CD4-positive, alpha-beta T cell treated with Interleukin-10 for 1 hour (primary cell): ENCODE results near the gene TXNDC5.
"Not testable (repeated sequence)": the region's sequence is repeated elsewhere in the genome, so short reads cannot be mapped to it uniquely, and the experiment has no call there.

ENCODE experiments used
- DNase-seq: peaks from one replicate; pipeline ENCODE4 v3.0.0-alpha.2; 2020

The TXNDC5 gene

DNA sequence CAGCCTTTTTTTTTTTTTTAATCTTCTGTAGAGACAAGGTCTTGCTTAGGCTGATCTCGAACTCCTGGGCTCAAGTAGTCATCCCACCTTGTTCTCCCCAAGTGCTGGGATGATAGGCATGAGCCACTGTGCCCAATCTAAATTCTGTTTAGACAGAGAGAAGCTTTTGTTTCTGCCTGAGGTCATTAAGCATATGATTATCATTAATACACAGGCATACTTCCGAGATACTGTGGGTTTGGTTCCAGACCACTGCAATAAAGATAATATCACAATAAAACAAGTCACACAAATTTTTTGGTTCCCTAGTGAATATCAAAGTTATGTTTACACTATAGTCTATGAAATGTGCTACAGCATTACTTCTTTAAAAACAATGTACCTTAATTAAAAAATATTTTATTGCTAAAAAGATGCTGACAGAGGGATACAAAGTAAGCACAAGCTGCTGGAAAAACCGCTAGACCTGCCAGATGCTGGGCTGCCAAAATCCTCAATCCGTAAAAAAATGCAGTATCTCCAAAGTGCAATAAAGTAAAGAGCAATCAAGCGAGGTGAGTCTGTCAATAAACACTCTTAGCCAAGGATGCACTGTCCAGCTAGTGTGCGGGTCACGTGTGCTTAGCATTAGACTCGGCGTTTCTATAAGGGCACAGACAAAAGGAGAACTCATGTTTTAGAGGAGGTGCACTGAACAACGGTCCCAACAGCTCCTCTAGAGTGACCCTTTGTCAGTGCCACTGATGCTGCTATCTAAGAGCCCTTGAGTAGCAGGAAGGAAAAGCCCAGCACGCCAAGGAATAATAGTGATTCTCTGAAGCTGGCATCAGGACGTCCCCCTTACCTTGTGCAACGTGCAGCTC lies 16.1 kb downstream of the TXNDC5 start:
- no peak for DNase-seq

DNA sequence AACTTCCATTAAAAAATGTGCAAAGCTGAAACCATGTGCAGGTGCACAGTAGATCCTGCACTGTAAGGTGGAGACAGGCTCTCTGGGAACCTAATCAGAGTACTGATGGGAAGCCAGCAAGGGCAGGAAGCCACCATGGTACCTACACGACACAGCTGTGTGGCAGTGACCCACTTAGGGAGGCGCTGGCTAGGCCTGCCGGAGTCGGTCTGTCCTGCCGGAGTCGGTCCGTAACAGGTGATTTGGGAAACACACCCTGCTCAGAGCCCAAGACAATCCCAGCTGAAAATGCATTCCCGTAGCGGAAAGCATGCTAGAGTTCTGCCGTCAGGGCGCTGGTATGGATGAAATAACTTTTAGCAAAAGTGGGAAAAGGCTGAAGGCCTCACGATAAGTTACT lies 17.2 kb downstream of the TXNDC5 start:
- DNase-seq = no peak

DNA sequence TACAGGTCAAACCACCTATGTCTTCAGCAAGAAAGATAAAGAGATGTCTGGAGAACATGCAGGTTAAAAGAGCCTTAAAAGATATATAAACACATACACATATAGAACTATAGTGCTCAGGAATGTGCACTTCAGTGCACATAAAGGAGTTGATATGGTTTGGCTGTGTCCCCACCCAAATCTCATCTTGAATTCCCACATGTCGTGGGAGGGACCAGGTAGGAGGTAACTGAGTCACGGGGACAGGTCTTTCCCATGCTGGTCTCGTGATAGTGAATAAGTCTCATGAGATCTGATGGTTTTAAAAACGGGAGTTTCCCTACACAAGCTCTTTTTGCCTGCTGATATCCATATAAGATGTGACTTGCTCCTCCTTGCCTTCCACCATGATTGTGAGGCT lies 18.2 kb downstream of the TXNDC5 start:
- not testable (repeated sequence) for DNase-seq

DNA sequence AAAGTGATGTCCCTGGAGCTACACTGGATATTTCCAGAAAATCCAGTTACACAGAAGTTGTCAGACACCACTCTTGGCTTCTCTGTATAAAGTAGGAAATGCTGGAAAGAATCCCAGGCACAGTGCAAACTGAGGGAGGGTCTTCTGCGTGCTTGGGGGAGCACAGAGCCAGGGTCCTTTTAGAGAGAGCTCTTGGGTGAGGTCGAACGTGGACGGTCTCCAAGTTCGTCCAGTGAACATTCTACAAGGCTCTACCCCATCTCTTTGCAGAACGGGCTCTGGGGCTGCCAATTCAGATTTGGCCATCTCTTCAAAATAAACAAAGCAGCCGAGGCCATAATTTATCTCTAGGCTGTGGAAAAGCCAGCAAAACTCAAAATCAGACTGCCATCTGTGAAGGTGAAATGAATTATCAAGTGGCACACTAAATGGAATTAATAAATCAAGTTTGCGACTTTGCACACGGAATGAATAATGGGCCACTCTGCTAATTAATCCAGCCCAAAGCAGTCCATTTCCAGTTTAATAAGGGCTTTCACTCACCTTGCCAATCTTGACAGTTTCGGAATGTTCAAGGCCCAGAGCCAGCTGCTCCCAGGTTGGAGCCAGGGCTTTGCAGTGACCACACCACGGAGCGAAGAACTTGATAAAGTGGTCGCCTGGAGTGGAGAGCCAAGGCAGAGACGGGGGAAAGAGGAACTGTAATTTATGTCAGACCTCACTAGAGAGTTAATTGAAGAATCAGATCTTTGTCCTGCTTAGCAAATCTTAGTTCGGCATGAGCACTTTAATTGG lies 19.3 kb downstream of the TXNDC5 start:
- DNase-seq = no peak

DNA sequence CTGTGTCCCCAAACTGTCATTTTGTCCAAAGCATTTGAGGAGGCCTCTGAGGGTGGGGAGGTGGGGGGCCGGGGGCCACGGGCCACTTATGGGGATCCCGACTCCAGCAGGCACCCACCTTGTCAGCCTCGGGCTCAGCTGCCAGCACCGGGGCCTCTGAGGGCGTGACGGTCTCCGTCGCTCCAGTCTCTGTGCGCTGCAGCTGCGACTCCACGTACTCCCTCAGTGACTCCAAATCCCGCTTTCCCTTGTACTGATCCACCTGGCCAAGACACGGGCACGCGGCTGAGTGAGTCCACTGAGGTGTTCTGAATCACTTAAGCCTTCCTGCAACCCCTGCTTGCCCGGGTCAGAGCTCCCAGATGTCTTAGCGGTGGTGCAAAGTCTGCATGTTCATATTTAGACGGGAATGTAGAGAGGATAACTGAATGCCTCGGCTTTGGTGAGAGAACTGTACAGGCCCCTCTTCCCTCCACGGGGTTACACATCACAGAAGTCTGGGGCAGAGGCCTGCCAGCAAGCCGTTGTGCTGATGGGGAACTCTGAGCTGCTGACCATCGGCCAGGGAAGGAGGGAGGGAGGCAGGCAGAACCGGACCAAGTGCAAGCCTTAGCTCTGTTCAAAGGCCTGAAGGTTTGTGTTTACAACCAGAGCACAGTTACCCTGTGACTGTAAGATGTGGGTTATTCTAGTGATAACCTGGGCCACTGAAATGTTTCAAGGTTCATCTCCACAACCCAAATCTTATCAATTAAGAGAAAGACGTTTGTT lies 21.8 kb downstream of the TXNDC5 start:
- DNase-seq = no peak

DNA sequence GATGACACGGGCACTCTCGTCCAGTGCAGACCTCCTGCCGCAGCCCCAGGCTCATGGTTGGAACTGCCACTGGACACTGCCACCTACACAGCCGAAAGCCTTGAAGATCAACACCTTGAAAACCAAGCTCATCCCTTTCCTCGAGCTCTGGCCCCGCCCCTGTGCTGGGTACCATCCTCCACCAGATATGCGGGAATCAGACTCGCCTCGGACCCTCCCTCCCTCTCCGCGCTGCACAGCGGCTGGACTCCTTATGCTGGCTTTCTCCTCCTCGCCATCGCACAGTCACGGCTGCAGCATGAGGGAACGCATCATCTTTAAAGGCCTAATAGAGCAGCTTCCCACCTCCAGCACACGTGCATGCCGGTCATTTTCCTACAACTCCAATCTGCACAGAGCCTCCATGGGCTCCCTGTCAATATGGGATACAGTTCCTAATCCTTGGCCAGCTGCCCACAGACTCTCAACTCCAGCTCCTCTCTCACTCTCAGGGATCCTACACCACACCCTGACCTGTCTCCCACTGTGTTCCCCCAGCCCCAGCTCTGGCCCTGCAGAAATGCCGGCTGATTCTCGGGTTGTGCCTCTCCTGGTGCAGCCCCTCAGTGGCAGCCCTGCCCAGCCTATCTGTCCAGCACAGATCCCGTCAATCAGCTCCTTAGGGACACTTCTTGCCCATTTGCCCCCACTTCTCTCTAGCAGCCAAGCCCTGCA lies 23.2 kb downstream of the TXNDC5 start:
- no peak for DNase-seq

DNA sequence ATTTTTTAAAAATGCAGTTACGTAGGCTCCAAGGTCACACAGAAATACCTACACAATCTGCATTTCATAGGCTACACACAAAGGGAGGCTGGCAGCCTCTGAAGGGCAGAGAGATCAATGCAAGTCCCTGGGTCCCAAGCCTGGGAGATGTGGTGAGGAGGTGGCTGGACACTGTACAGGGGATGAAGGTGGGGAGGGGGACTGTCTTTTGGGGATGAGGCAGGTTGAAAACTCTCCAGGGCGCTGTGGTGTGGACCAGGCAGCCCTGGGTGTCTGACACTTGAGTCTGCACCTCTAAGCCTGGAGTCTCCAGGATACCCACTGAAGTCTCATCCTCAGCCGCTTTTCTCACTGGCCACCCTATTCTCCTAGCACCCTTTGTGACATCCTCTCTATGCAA lies 24.5 kb downstream of the TXNDC5 start:
- DNase-seq = no peak

DNA sequence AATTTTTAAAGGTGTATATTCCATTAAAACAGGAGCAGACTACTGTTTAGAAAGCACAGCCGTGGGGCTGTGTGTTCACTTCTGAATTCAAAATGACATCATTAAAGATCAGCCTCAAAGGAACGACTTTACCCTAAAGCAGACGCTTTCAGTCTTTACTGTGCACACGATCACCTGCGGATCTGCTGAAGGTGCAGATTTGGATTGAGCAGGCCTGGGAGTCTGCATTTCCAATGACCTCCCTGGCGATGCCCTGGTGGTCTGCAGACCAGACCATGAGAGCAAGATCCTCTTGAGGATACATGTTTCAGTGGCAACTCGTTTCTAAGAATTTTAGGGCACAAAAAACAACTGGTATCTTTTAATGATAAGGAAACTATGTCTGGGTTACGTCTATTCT lies 27.2 kb downstream of the TXNDC5 start:
- DNase-seq = no peak

DNA sequence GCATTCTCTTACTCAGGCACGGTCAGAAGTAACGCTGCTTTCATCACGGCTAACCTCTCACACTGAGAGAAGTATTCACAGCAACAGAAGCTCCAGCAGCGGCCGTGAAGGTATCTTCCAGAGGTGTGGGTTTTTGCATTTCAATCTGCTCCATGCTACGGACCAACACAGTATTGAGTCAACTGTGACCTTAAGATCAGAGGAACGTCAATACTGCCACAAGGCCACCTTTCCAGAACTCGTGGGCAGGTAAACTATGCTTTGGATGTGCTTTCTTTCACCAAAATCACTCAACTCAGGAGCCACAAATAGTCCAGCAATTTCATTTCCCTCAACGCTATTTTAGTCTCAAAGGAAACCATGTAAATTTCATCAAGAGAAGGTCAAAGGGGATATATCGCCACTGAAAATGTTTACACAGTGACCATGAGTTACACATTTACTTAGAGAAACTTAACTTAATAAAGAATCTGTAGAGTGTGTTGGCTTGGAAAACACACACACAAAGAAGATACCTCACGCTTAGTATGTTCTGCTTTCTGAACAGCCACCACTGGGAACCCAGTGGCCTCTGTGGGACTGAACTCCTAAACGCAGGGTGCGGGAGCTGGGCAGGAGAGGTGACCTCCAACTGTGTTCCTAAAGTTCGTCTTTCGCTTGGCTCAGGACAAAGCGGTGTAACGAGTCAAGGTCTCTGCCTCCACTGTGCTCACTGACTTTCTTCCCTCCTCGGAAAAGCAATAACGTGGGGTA lies 27.9 kb downstream of the TXNDC5 start:
- DNase-seq = no peak

DNA sequence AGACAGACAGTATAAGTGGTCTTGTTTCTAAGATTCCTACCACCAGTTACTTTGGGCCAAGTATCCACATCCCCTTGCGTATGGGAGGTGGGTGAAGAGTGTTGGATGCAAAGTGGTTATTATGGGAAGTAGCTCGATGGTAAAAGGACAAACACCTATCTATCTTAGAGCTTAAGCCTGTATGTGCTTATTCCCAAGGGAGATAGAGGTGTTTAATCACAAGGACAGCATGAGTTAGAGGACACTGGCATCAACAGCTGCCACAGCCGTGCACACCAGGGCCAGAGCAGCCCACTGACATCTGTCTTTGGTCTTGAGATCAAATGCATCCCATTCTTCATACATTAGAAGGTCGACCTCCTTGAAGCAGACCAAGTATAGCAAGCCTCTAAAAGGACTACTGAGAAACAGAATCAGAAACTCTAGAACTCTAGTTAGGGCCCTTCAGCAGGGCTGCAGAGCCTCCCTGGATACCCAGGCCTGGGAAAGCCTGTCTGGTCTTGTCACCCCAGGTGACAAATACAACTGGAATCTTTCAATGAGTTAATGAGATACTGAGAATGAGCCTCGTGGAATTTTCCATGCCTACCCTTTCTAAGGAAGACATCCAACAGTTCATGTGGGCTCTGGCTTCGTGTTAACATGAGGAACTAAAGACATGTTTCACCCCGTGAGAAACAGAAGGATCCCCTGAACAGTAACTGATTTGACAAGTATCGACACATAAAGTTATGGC lies 28.7 kb downstream of the TXNDC5 start:
- DNase-seq = no peak

DNA sequence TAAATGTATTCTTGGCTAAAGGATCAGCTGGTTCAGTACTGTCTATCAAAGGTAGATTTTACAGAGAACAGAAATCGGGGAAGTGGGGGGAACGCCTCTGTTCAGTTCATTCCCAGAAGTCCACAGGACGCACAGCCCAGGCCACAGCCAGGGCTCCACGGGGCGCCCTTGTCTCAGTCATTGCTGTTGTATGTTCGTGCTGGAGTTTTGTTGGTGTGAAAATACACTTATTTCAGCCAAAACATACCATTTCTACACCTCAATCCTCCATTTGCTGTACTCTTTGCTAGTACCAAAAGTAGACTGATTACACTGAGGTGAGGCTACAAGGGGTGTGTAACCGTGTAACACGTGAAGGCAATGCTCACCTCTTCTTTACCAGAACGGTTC lies 29.9 kb downstream of the TXNDC5 start:
- no peak for DNase-seq

DNA sequence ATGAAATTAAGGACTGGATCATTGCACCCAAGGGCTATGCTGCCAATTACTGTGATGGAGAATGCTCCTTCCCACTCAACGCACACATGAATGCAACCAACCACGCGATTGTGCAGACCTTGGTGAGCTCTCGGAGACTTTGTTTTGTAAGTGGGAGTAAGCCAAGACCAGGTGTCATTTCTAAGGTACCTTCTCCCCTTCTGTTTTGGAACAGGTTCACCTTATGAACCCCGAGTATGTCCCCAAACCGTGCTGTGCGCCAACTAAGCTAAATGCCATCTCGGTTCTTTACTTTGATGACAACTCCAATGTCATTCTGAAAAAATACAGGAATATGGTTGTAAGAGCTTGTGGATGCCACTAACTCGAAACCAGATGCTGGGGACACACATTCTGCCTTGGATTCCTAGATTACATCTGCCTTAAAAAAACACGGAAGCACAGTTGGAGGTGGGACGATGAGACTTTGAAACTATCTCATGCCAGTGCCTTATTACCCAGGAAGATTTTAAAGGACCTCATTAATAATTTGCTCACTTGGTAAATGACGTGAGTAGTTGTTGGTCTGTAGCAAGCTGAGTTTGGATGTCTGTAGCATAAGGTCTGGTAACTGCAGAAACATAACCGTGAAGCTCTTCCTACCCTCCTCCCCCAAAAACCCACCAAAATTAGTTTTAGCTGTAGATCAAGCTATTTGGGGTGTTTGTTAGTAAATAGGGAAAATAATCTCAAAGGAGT lies 30.4 kb downstream of the TXNDC5 start:
- no peak for DNase-seq

DNA sequence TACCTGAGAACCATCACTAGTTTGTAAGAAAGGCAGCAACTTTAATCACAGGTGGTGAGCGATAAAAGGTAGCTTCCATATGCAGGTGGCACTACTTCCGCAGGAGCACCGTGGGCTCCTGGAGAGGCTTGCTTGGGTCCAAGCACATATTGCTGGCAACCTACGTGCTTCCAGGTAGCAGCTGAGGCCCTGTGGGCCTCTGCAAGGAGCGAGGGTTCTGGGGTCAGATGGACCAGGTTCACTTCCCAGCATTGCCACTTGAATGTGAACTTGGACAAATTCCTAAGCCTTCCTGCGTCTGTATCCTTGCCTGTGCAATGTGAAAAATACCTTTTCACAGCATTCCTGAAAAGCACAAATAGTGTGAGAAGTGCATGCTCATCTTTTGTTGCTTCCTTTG lies 31.0 kb downstream of the TXNDC5 start:
- DNase-seq = no peak

DNA sequence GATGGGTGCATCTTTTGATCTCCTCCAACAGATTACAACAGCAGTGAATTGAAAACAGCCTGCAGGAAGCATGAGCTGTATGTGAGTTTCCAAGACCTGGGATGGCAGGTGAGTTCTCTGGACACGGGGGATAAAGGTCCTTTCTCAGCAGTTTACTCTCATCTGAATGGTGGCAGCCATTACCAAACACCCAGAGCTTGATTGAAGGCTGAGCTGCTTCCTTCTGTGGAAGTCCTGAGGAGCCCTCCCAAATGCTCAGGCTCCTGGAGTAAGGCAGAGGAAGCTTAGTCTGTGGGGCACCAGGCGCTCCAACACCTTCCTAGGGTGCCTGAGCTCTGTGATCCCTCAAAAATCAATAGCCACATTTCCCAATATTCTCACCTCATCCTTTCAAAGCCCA lies 31.5 kb downstream of the TXNDC5 start:
- no peak for DNase-seq

DNA sequence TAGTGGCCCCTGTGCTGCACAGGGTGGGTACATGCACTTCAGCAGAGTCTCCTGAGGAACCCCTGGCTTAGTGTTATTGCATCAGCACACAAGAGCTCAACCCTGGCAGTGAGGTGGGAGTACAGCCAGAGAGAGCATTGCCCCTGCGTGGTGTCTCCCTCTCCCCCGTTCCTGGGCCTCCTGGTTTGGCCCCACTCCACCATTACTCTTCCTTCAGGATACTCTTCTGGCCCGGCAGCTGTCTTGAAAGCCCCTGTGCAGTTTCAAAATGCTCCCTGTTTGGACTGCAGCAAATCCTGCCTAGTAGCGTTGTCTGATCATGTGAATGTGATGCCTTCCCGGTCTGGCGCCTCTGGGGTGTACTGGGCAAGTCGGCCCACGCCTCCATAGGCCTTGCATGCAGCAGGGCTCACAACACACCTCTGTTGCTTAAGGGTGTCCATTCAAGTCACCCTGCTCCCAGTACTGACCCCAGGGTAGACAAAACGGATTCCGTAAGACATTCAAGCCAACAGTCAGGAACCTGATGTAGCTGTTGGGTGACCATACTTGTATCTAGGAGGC lies 32.1 kb downstream of the TXNDC5 start:
- no peak for DNase-seq

DNA sequence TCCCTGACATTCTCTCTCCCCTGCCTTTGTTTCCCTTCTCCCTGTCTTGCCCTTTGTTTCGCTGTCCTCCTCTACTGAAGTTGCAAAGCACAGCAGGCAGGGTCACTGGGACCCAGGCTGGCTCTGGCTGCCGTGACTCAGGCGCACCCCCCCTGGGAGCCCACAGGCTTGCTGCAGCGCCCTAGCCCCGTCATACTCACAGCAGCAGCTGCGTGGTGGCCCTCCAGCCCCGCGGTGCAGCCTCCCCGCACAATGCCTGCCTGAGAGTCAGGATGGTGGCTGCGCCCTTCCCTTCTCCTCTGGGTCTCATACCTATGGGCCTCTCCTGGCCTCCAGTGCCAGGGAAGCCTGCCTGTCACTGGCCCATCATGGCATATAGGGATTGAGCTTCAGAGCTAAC lies 41.7 kb downstream of the TXNDC5 start:
- no peak for DNase-seq

DNA sequence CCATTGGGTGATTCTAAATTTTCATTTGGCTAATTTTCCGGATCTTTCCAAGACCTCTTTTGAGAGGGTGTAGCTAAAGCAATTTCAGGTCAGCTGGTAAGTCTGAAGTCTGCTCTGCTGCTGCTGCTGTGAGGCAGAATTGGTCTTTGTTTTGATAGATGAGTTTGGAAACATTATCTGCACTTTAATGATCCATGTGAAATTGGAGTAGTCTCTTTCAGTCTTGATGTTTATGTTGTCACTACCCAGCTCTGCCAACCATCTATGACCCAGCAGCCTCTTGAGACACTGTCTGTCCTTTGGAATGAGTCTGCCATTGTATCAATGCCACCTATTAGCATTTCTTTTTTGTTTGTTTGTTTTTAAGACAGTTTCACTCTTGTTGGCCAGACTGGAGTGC lies 44.1 kb downstream of the TXNDC5 start:
- DNase-seq = no peak

DNA sequence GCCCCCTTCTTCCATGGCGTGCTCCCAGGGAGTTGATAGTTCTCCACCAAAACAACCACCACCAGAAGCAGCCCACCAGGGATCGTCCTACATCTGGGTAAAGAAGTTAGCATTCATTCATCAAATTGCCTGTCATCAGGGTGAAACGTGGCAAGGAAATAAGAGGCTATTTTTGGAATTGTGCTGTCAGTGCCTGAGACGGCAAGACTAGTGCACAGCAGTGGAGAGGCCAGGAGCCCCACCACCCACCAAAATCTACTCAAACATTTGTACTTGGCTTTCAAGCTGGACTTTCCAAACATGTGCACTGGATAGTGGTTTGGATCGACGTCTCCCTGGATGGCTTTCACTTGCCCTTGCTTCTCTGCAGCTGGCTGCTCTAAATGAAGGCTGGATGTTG lies 44.8 kb downstream of the TXNDC5 start:
- no peak for DNase-seq

DNA sequence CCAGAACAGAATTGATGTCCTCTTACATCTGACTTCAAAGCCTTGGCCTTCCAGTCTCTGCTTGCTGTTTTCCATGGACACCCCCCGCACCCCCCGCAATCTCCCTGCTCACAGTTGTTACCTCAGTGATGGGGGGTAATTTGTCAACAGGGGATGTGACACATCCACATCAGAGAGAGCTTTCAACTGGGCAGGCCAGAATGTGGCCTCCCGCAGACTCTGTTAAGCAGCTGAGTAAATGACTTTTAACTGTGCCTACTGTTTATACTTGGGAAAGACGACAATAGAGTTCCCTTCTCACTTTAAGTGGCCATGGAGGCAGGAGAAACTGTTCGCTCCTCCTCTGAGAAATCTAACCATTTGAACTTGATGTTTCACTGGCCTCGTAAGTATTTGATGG lies 51.0 kb downstream of the TXNDC5 start:
- DNase-seq = no peak

DNA sequence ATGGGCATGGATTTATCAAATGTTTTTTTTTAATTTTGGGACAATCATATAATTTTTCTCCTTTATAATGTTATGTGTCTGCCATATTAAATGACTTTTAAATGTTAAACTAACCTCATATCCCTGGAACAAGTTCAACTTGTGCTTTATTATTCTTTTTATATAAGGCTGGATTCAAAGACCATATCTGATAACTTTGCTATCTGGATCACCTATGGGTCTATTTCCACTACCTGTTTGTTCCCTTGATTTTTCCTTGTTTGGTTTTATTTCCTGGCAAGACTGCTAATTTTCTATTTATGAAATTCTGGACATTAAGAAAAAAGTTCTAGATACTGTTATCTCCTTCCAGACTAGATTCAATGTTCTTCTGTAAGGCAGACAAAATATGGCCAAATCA lies 58.8 kb downstream of the TXNDC5 start:
- no peak for DNase-seq
